ENCODE measurements around the gene COL5A3.

GRCh38 chr19:9914001-9914314, 96.3 kb downstream of the COL5A3 start:
- TF ChIP-seq POLR2A (IDR thresholded peaks at IDR 0.05) = no peak
- no peak for TF ChIP-seq CTCF (IDR thresholded peaks at IDR 0.05)
- TF ChIP-seq POLR2AphosphoS5 (IDR thresholded peaks at IDR 0.05) = no peak

All from prostate gland (tissue), 2 donors.